Fibroblast of mammary gland (primary cell): Measurements from ENCODE around the gene CDH22.

Experiments used
- DNase-seq: peaks from one replicate; pipeline ENCODE4 v3.0.0-alpha.2; 2010; ENCODE audit warnings: low read depth
- H3K4me3 ChIP-seq: 2 replicates; pipeline ENCODE4 v1.5.1; 2011; ENCODE audit warnings: low read depth, mild to moderate bottlenecking, low read length, moderate library complexity; ENCODE audit not compliant: control insufficient read depth
- CTCF ChIP-seq: conservative IDR thresholded peaks from 2 replicates; pipeline ENCODE4 v1.5.1; 2011; ENCODE audit warnings: low read depth, low read length, inconsistent platforms; ENCODE audit not compliant: control insufficient read depth, insufficient read depth

Gene CDH22

GRCh38 chr20:46167080-46167479 is 141.2 kb downstream of the CDH22 start:
- DNase-seq, result no peak
- H3K4me3 ChIP-seq, result no peak overlapping the region
- TF ChIP-seq CTCF, result no peak

- no peak for TF ChIP-seq CTCF
Observed at GRCh38 chr20:46164254-46164653, 144.0 kb downstream of the CDH22 start.

GRCh38 chr20:46161921-46162320 is 146.4 kb downstream of the CDH22 start:
- no peak for DNase-seq
- no peak for TF ChIP-seq CTCF
- H3K4me3 ChIP-seq, result no peak overlapping the region

More at GRCh38 chr20:46164254-46164653, 144.0 kb downstream of the CDH22 start:
- no peak overlapping the region for H3K4me3 ChIP-seq
- no peak for DNase-seq

- TF ChIP-seq CTCF, result no peak
- DNase-seq, result no peak
- no peak overlapping the region for H3K4me3 ChIP-seq
Observed at GRCh38 chr20:46160661-46161060, 147.6 kb downstream of the CDH22 start.

- TF ChIP-seq CTCF, result no peak
- H3K4me3 ChIP-seq, result no peak overlapping the region
- no peak for DNase-seq
Observed at GRCh38 chr20:46159101-46159897, 149.0 kb downstream of the CDH22 start.

- no peak overlapping the region for H3K4me3 ChIP-seq
- no peak for DNase-seq
- no peak for TF ChIP-seq CTCF
Observed at GRCh38 chr20:46158476-46158987, 149.8 kb downstream of the CDH22 start.
